ENCODE results near the gene PRKX.
"Not testable (repeated sequence)": the region's sequence is repeated elsewhere in the genome, so short reads cannot be mapped to it uniquely, and the experiment has no call there.

PRKX gene

DNA sequence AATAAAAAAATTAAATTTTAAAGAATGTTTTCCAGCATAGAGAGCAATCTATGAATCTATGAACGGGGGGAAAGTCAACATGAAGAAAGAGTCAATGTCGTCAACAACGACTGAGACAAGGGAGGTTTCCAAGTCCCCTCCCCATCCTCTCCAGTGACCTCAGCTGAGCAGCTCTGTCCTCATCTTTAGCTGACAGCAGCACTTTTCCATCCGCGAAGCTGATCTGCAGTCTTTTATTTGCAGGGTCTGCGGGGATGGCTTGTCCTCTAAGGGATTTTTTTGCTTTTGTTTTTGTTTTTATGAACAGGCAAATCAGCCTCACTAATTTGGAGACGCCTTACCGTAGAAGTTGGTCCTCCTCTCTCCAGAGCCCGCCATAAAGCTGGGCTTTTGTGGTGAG, 46.5 kb downstream of the PRKX start:
- no peak for TF ChIP-seq EZH2phosphoT487 (conservative IDR thresholded peaks at IDR 0.05; ENCODE audit: low read length)
- TF ChIP-seq, protein P1, sequence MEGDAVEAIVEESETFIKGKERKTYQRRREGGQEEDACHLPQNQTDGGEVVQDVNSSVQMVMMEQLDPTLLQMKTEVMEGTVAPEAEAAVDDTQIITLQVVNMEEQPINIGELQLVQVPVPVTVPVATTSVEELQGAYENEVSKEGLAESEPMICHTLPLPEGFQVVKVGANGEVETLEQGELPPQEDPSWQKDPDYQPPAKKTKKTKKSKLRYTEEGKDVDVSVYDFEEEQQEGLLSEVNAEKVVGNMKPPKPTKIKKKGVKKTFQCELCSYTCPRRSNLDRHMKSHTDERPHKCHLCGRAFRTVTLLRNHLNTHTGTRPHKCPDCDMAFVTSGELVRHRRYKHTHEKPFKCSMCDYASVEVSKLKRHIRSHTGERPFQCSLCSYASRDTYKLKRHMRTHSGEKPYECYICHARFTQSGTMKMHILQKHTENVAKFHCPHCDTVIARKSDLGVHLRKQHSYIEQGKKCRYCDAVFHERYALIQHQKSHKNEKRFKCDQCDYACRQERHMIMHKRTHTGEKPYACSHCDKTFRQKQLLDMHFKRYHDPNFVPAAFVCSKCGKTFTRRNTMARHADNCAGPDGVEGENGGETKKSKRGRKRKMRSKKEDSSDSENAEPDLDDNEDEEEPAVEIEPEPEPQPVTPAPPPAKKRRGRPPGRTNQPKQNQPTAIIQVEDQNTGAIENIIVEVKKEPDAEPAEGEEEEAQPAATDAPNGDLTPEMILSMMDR (IDR thresholded peaks at IDR 0.05; ENCODE audit: insufficient read depth, low read length, poor library complexity, severe bottlenecking), result no peak
- Histone ChIP-seq H3K9me3 (ENCODE audit: insufficient read depth, low read length) (no peaks in the 10 kb centered on the region), H4K20me1 (ENCODE audit: low read depth, low read length) (no peaks in the 10 kb centered on the region), H3K9ac (ENCODE audit: low read length) (no peak overlapping the region), H3K27me3 (ENCODE audit: low read length) (no peaks in the 10 kb centered on the region), H3K36me3 (ENCODE audit: low read length) (no peaks in the 10 kb centered on the region), H3K79me2 (ENCODE audit: insufficient read depth, low read length) (no peaks in the 10 kb centered on the region), H3K27ac (ENCODE audit: low read depth, low read length) (no peak overlapping the region), H3F3A (ENCODE audit: insufficient read depth) (no peaks in the 10 kb centered on the region), H2AFZ (ENCODE audit: low read depth, low read length, severe bottlenecking) (no peak overlapping the region), H3K9me2 (replicated peaks; ENCODE audit: insufficient read depth, low read length) (no peaks in the 10 kb centered on the region), H3K4me3 (ENCODE audit: insufficient read depth, low read length, poor library complexity, severe bottlenecking) (no peak overlapping the region), H3K4me2 (ENCODE audit: low read depth, low read length, poor library complexity, severe bottlenecking) (no peak overlapping the region)

DNA sequence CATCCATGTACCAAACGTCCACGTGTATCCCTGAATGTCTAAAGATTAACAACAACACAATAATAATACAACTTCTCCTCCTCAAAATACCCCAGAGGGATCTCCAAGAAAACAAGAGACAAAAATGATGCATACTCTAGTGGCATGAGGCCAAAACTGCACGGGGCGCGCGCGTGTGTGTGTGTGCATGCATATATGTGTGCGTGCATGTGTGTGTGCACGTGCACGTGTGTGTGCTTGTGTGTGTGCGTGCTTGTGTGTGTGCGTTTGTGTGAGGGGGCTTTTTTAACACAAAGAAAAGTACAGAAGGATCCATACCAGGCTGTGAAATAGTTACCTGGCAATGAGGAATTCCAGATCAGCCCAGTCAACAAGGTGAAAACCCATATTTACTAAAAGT, 48.5 kb downstream of the PRKX start:
- no peaks in the 10 kb centered on the region for H4K20me1 ChIP-seq (ENCODE audit: low read depth, low read length)

DNA sequence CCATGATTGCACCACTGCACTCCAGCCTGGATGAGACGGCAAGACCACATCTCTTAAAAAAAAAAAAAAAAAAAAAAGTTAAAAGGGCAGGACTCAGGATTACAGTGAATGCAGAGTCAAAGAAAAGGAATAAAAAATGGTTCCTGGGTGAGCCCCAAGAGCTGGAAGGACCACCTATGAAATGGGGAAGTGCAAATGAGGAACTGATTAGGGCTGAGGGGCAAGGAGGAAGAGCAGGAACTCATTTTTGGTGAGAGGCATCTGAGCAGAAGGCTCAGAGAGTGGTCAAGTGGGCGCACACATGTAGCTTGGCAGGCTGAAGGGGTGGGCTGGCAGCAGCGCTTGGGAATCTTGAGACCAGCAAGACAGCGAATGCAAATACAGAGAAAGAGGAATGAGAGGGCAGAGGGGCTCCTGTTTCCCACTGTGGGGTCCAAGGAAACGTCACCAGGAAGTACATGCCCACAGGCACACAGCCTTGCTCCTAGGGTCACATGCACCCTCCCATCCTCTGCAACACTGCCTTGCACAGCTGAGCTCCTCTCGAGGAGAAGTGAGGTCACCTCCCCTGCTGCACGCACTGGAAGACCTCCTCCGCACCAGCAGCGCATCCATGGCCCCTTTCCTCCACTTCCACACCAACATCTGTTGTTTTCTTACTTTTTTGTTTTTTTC, 49.7 kb downstream of the PRKX start:
- H2AFZ ChIP-seq (ENCODE audit: low read depth, low read length, severe bottlenecking); H3K79me2 ChIP-seq (ENCODE audit: insufficient read depth, low read length); H3K27me3 ChIP-seq (ENCODE audit: low read length); H3K4me3 ChIP-seq (ENCODE audit: insufficient read depth, low read length, poor library complexity, severe bottlenecking); H3K9me2 ChIP-seq (replicated peaks; ENCODE audit: insufficient read depth, low read length); H3K9me3 ChIP-seq (ENCODE audit: insufficient read depth, low read length); H3K27ac ChIP-seq (ENCODE audit: low read depth, low read length); H3K36me3 ChIP-seq (ENCODE audit: low read length); H3F3A ChIP-seq (ENCODE audit: insufficient read depth); H4K20me1 ChIP-seq (ENCODE audit: low read depth, low read length); H3K4me2 ChIP-seq (ENCODE audit: low read depth, low read length, poor library complexity, severe bottlenecking); H3K9ac ChIP-seq (ENCODE audit: low read length): not testable (repeated sequence)

More for the DNA sequence above, 48.5 kb downstream of the PRKX start:
- H2AFZ ChIP-seq (ENCODE audit: low read depth, low read length, severe bottlenecking), result no peak overlapping the region
- no peaks in the 10 kb centered on the region for H3K36me3 ChIP-seq (ENCODE audit: low read length)
- no peak overlapping the region for H3K4me3 ChIP-seq (ENCODE audit: insufficient read depth, low read length, poor library complexity, severe bottlenecking)
- no peak overlapping the region for H3K9ac ChIP-seq (ENCODE audit: low read length)
- H3K9me2 ChIP-seq (replicated peaks; ENCODE audit: insufficient read depth, low read length), result no peaks in the 10 kb centered on the region
- no peaks in the 10 kb centered on the region for H3K79me2 ChIP-seq (ENCODE audit: insufficient read depth, low read length)
- no peaks in the 10 kb centered on the region for H3K27me3 ChIP-seq (ENCODE audit: low read length)
- no peaks in the 10 kb centered on the region for H3F3A ChIP-seq (ENCODE audit: insufficient read depth)
- H3K4me2 ChIP-seq (ENCODE audit: low read depth, low read length, poor library complexity, severe bottlenecking), result no peak overlapping the region
- no peaks in the 10 kb centered on the region for H3K9me3 ChIP-seq (ENCODE audit: insufficient read depth, low read length)
- H3K27ac ChIP-seq (ENCODE audit: low read depth, low read length), result no peak overlapping the region
- TF ChIP-seq EZH2phosphoT487 (conservative IDR thresholded peaks at IDR 0.05; ENCODE audit: low read length), result no peak
- TF ChIP-seq, protein P1 (IDR thresholded peaks at IDR 0.05; ENCODE audit: insufficient read depth, low read length, poor library complexity, severe bottlenecking), result no peak

DNA sequence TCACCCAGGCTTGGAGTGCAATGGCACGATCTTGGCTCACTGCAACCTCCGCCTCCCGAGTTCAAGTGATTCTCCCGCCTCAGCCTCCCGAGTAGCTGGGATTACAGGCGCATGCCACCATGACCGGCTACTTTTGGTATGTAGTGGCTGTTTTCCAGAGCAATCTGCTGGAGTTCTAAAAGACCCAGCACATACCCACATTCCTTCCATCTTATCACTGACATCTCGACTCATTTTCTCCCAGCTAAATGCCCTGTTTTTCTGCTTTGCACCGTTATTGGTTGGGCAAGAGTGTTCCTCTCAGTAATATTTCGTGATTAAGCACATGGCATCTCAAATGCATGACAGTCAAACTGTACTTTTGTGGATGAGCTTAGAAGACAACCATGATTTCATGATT, 53.7 kb downstream of the PRKX start:
- H3K9ac ChIP-seq (ENCODE audit: low read length), result no peak overlapping the region
- no peaks in the 10 kb centered on the region for H3K9me3 ChIP-seq (ENCODE audit: insufficient read depth, low read length)
- no peak overlapping the region for H3K4me2 ChIP-seq (ENCODE audit: low read depth, low read length, poor library complexity, severe bottlenecking)
- no peak overlapping the region for H3K4me3 ChIP-seq (ENCODE audit: insufficient read depth, low read length, poor library complexity, severe bottlenecking)
- H3K36me3 ChIP-seq (ENCODE audit: low read length), result no peaks in the 10 kb centered on the region; the same call in 1 of the 2 replicates
- H3K27me3 ChIP-seq (ENCODE audit: low read length), result no peaks in the 10 kb centered on the region
- H2AFZ ChIP-seq (ENCODE audit: low read depth, low read length, severe bottlenecking), result no peak overlapping the region
- no peaks in the 10 kb centered on the region for H4K20me1 ChIP-seq (ENCODE audit: low read depth, low read length)
- no peaks in the 10 kb centered on the region for H3K79me2 ChIP-seq (ENCODE audit: insufficient read depth, low read length)
- H3F3A ChIP-seq (ENCODE audit: insufficient read depth), result no peaks in the 10 kb centered on the region
- no peak for TF ChIP-seq EZH2phosphoT487 (conservative IDR thresholded peaks at IDR 0.05; ENCODE audit: low read length)
- TF ChIP-seq, protein P1 (IDR thresholded peaks at IDR 0.05; ENCODE audit: insufficient read depth, low read length, poor library complexity, severe bottlenecking), result no peak
- H3K27ac ChIP-seq (ENCODE audit: low read depth, low read length), result no peak overlapping the region
- no peaks in the 10 kb centered on the region for H3K9me2 ChIP-seq (replicated peaks; ENCODE audit: insufficient read depth, low read length)

All from SU-DHL-6 (cell line).